H1 (cell line): ENCODE measurements around the gene PRICKLE2. TPM values are rescaled to one million over a fixed set of nuclear protein-coding genes. Genes with fewer than 3 reads are reported as not detected.

Source experiments
- CTCF ChIA-PET: fragments of 300-600 bp; sonication (Branson Sonifier 250); formaldehyde crosslinking; loops from one replicate; lab custom pipeline; 2021; ENCODE audit not compliant: partially characterized antibody; lab: Charles Lee
- POLR2A ChIA-PET: fragments of 300-600 bp; sonication (Branson Sonifier 250); formaldehyde crosslinking; loops from one replicate; lab custom pipeline; 2021; ENCODE audit warnings: inconsistent platforms; ENCODE audit not compliant: partially characterized antibody; lab: Charles Lee
- DNase-seq, 2 experiments: peaks; one replicate each; pipeline versions ENCODE4 v3.0.0 to v3.0.0-alpha.2; 2010 to 2022; ENCODE audit warnings: low spot score in 2 of 2, low read depth in 1 of 2, mixed read lengths in 1 of 2
- FAIRE-seq: peaks from 2 replicates; lab custom pipeline; 2011; peaks lifted over from hg19 to GRCh38; lab: Jason Lieb, UNC
- H2AFZ ChIP-seq: 2 replicates; pipeline ENCODE4 v1.8.1; 2012; ENCODE audit warnings: low read length, inconsistent platforms
- H2AK5ac ChIP-seq: 2 replicates; pipeline ENCODE4 v1.6.1; 2013; ENCODE audit warnings: low read depth, low read length
- H2BK120ac ChIP-seq: replicated peaks from 2 replicates; pipeline ENCODE3; 2013; ENCODE audit warnings: low read depth, low read length, inconsistent platforms
- H2BK12ac ChIP-seq: 2 replicates; pipeline ENCODE4 v1.6.1; 2013; ENCODE audit warnings: low read depth, low read length
- H2BK15ac ChIP-seq: 2 replicates; pipeline ENCODE4 v1.6.1; 2013; ENCODE audit warnings: low read length
- H2BK20ac ChIP-seq: 2 replicates; pipeline ENCODE4 v1.6.1; 2013; ENCODE audit warnings: low read length
- H2BK5ac ChIP-seq: 2 replicates; pipeline ENCODE4 v1.6.1; 2013; ENCODE audit warnings: low read depth, low read length
- H3K14ac ChIP-seq: 2 replicates; pipeline ENCODE4 v1.6.1; 2013; ENCODE audit warnings: inconsistent platforms; ENCODE audit not compliant: insufficient read length
- H3K18ac ChIP-seq: 2 replicates; pipeline ENCODE4 v1.6.1; 2013; ENCODE audit warnings: low read length; ENCODE audit errors: extremely low read depth
- H3K23ac ChIP-seq: 2 replicates; pipeline ENCODE4 v1.6.1; 2013; ENCODE audit warnings: inconsistent platforms; ENCODE audit not compliant: insufficient read length
- H3K23me2 ChIP-seq: 2 replicates; pipeline ENCODE4 v1.6.1; 2013; ENCODE audit warnings: low read depth, low read length
- H3K27ac ChIP-seq: 2 replicates; pipeline ENCODE4 v1.6.1; 2011; ENCODE audit warnings: low read depth, low read length, inconsistent platforms
- H3K27me3 ChIP-seq, 4 experiments: replicated peaks in 1 of 4; 1 replicate in 1 of 4; 2 replicates in 3 of 4; pipeline versions ENCODE4 v1.6.1 to v1.8.1; 2011 to 2013; ENCODE audit warnings: low read length in 3 of 4, mild to moderate bottlenecking in 3 of 4, inconsistent platforms in 2 of 4, mixed read lengths in 2 of 4, moderate library complexity in 1 of 4; ENCODE audit not compliant: control insufficient read depth in 3 of 4, insufficient read depth in 3 of 4; ENCODE audit errors: extremely low read depth in 1 of 4
- H3K36me3 ChIP-seq, 4 experiments: 2 replicates each; pipeline versions ENCODE4 v1.6.1 to v1.8.1; 2011 to 2013; ENCODE audit warnings: mild to moderate bottlenecking in 4 of 4, low read length in 3 of 4, moderate library complexity in 2 of 4, control low read depth in 1 of 4, inconsistent platforms in 1 of 4; ENCODE audit not compliant: insufficient read depth in 4 of 4, control insufficient read depth in 2 of 4
- H3K4ac ChIP-seq: replicated peaks from 2 replicates; pipeline ENCODE3; 2013; ENCODE audit warnings: low read length, low read depth, mixed read lengths, inconsistent platforms; ENCODE audit not compliant: insufficient read length
- H3K4me1 ChIP-seq, 4 experiments: replicated peaks in 1 of 4; 1 replicate in 1 of 4; 2 replicates in 3 of 4; pipeline versions ENCODE4 v1.6.1 to v1.8.1; 2011 to 2013; ENCODE audit warnings: low read length in 3 of 4, inconsistent platforms in 2 of 4, mixed read lengths in 1 of 4; ENCODE audit not compliant: insufficient read depth in 4 of 4, control insufficient read depth in 3 of 4
- H3K4me2 ChIP-seq, 2 experiments: 2 replicates each; pipeline versions ENCODE4 v1.6.1 to v1.8.1; 2011 to 2013; ENCODE audit warnings: low read depth in 2 of 2, low read length in 2 of 2, control low read depth in 1 of 2, inconsistent platforms in 1 of 2, mild to moderate bottlenecking in 1 of 2; ENCODE audit not compliant: insufficient read depth in 1 of 2
- H3K4me3 ChIP-seq, 4 experiments: fragments of 200-600, 300-600 bp in 1 of 4; sonication (generic), shearing (Covaris generic), sonication (Bioruptor Twin) in 1 of 4; 2 replicates each; pipeline versions ENCODE4 v1.5.1 to v1.8.1; 2011 to 2016; ENCODE audit warnings: low read length in 4 of 4, low read depth in 3 of 4, control low read depth in 2 of 4, inconsistent platforms in 2 of 4, mild to moderate bottlenecking in 2 of 4, mixed read lengths in 1 of 4, moderate library complexity in 1 of 4; ENCODE audit not compliant: insufficient read depth in 2 of 4; ENCODE audit errors: extremely low read depth in 1 of 4
- H3K56ac ChIP-seq: replicated peaks from 2 replicates; pipeline ENCODE3; 2013; ENCODE audit warnings: low read depth, mild to moderate bottlenecking, mixed read lengths, low read length, inconsistent platforms; ENCODE audit not compliant: insufficient read length
- H3K79me1 ChIP-seq: 2 replicates; pipeline ENCODE4 v1.6.1; 2013; ENCODE audit warnings: low read depth, low read length, control low read depth
- H3K79me2 ChIP-seq, 2 experiments: 2 replicates each; pipeline versions ENCODE4 v1.6.1 to v1.8.1; 2012 to 2013; ENCODE audit warnings: low read length in 2 of 2, mild to moderate bottlenecking in 2 of 2, inconsistent platforms in 1 of 2; ENCODE audit not compliant: insufficient read depth in 2 of 2, control insufficient read depth in 1 of 2
- H3K9ac ChIP-seq, 4 experiments: replicated peaks in 1 of 4; 1 replicate in 1 of 4; 2 replicates in 3 of 4; pipeline versions ENCODE4 v1.6.1 to v1.8.1; 2011 to 2013; ENCODE audit warnings: low read depth in 3 of 4, low read length in 3 of 4, control low read depth in 2 of 4, mild to moderate bottlenecking in 2 of 4, moderate library complexity in 2 of 4, inconsistent platforms in 1 of 4; ENCODE audit errors: extremely low read depth in 1 of 4
- H3K9me3 ChIP-seq, 2 experiments: 2 replicates each; pipeline versions ENCODE4 v1.6.1 to v1.8.1; 2012 to 2013; ENCODE audit warnings: mild to moderate bottlenecking in 2 of 2, moderate library complexity in 2 of 2, control low read depth in 1 of 2, inconsistent platforms in 1 of 2, low read depth in 1 of 2, low read length in 1 of 2, mixed read lengths in 1 of 2; ENCODE audit not compliant: insufficient read depth in 2 of 2
- H4K20me1 ChIP-seq, 2 experiments: replicated peaks in 1 of 2; 2 replicates each; pipeline versions ENCODE3 to v1.8.1; 2011 to 2013; ENCODE audit warnings: inconsistent platforms in 2 of 2, low read length in 2 of 2, mild to moderate bottlenecking in 1 of 2; ENCODE audit not compliant: insufficient read depth in 2 of 2, control insufficient read depth in 1 of 2
- H4K5ac ChIP-seq: 2 replicates; pipeline ENCODE4 v1.6.1; 2013; ENCODE audit warnings: low read length, low read depth, mixed read lengths, inconsistent platforms; ENCODE audit not compliant: insufficient read length
- H4K8ac ChIP-seq: 2 replicates; pipeline ENCODE4 v1.8.0; 2013; ENCODE audit warnings: mild to moderate bottlenecking, moderate library complexity, low read length, inconsistent platforms; ENCODE audit not compliant: insufficient read depth; ENCODE audit errors: extremely low read depth
- H4K91ac ChIP-seq: replicated peaks from 2 replicates; pipeline ENCODE3; 2013; ENCODE audit warnings: low read length, mixed read lengths, inconsistent platforms; ENCODE audit not compliant: insufficient read length
- EGR1 ChIP-seq: IDR thresholded peaks from 2 replicates; pipeline ENCODE4 v1.6.1; 2011; ENCODE audit warnings: low read depth, low read length, borderline replicate concordance
- ZNF274 ChIP-seq: IDR thresholded peaks from 2 replicates; pipeline ENCODE4 v1.7.0; 2012; ENCODE audit warnings: low read length, borderline replicate concordance; ENCODE audit errors: extremely low read depth
- WGBS, 2 experiments: shearing (Covaris generic) in 1 of 2; methylation state at CpG; one replicate each; pipeline versions ENCODE4 v1.1.6 to v1.1.7; 2013 to 2015; ENCODE audit warnings: low lambda C conversion rate in 2 of 2, mixed read lengths in 2 of 2, inconsistent platforms in 1 of 2, low coverage in 1 of 2, missing lambda C conversion rate in 1 of 2; ENCODE audit not compliant: insufficient replicate concordance in 2 of 2, insufficient coverage in 1 of 2, insufficient read length in 1 of 2; ENCODE audit errors: extremely low coverage in 1 of 2, missing lambda C conversion rate in 1 of 2; 5-methylcytosine and 5-hydroxymethylcytosine counted together
- polyA plus RNA-seq, 7 experiments: library from polyadenylated mRNA; depleted of rRNA in 3 of 7; stranded (reverse) in 5 of 7; unstranded in 2 of 7; fragments of >200 nt in 5 of 7; fragments of 200-250 nt in 2 of 7; gene quantifications; 1 replicate in 5 of 7; 2 replicates in 1 of 7; 4 replicates in 1 of 7; pipeline versions ENCODE4 v1.2.1 to v1.2.3, GENCODE V29; 2011 to 2013; ENCODE audit warnings: missing spikeins in 2 of 7, mixed read lengths in 2 of 7
- total RNA-seq: library from RNA; stranded (reverse); fragmentation: NEBNext Ultra II Directional; extraction: Animal tissue kit (Norgen Biotek cat#: 25700); gene quantifications from 2 replicates; pipeline ENCODE4 v1.2.1, GENCODE V29; 2021
- TF ChIP-seq, protein P1 (sequence below): IDR thresholded peaks from 2 replicates; pipeline ENCODE4 v1.6.1; 2011; ENCODE audit warnings: low read depth, mild to moderate bottlenecking, low read length; ENCODE audit not compliant: insufficient read depth

Gene PRICKLE2
- total and polyA plus RNA-seq, 2 of the 8 experiments (the other 6 are each of a cell fraction or from before 2014, with no cell fraction given) = 2.9 to 8.0 TPM

DNA sequence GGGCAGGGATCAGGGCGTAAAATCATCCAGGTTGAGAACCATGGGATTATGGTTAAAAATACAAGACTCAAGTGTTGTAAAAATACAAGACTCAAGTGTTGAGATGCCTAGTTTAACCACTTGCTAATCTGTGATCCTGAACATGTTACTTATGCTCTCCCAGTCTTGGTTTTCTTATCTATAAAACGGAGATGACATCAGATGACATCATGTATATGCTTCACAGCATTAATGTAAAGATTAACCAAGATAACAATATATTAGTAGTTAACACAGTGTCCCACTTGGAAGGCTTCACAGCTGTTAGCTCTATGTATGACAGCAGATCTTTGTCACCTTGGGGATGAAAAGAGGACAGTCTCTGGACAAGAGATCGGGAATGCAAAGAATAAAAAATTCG, 96.2 kb downstream of the PRICKLE2 start:
- Histone ChIP-seq H3K23ac (no peak overlapping the region), H3K36me3 (no peaks in the 10 kb centered on the region), H4K20me1 (no peaks in the 10 kb centered on the region), H4K91ac (no peak overlapping the region), H2AFZ (no peak overlapping the region), H3K4me3 (no peak overlapping the region), H3K18ac (no peak overlapping the region), H2BK15ac (no peak overlapping the region), H3K79me2 (no peaks in the 10 kb centered on the region), H4K8ac (no peak overlapping the region), H2BK12ac (no peak overlapping the region), H3K79me1 (no peaks in the 10 kb centered on the region)
- WGBS, 2 experiments = 92% methylated on average over 4 of the region's 4 CpGs; no CpG with 5 or more reads in 1 of the 2 experiments
- CTCF ChIA-PET = interaction anchor here (0.6 to 0.8 kb wide), 2 partner anchors 9 to 403 kb away, joined by 3 read pairs; no protein-coding TSS in a partner anchor
- TF ChIP-seq ZNF274 = no peak
- TF ChIP-seq, protein P1, sequence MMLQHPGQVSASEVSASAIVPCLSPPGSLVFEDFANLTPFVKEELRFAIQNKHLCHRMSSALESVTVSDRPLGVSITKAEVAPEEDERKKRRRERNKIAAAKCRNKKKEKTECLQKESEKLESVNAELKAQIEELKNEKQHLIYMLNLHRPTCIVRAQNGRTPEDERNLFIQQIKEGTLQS = no peak
- TF ChIP-seq EGR1 = no peak
- TF ChIP-seq, all 59 proteins: peak for 0
- no peak overlapping the region for H2BK5ac ChIP-seq
- POLR2A ChIA-PET = no interaction called here
- no peak overlapping the region for H3K4me2 ChIP-seq
- no peak overlapping the region for H3K4ac ChIP-seq
- no peak overlapping the region for H3K27ac ChIP-seq
- H3K9me3 ChIP-seq = no peaks in the 10 kb centered on the region
- no peak overlapping the region for H2AK5ac ChIP-seq
- H3K9ac ChIP-seq = no peak overlapping the region
- H2BK20ac ChIP-seq = no peak overlapping the region
- no peaks in the 10 kb centered on the region for H3K27me3 ChIP-seq
- H4K5ac ChIP-seq = no peak overlapping the region
- DNase-seq (no peak), FAIRE-seq (no peak)
- H3K14ac ChIP-seq = no peak overlapping the region
- no peak overlapping the region for H3K56ac ChIP-seq
- no peak overlapping the region for H2BK120ac ChIP-seq
- peaks cover 0 to 3% (median under 1%) of the 10 kb centered on the region in 4 experiments; a peak in 2 of 7 replicates for H3K4me1 ChIP-seq
- H3K23me2 ChIP-seq = no peaks in the 10 kb centered on the region
